HepG2 (cell line): ENCODE measurements around the gene FOXA3. TPM values are rescaled to one million over a fixed set of nuclear protein-coding genes. Genes with fewer than 3 reads are reported as not detected.

Experiments used
- MIER3 ChIP-seq: IDR thresholded peaks from 2 replicates; pipeline ENCODE4 v1.6.1; 2016; ENCODE audit warnings: missing compliant biosample characterization, borderline replicate concordance
- MIXL1 ChIP-seq: IDR thresholded peaks from 2 replicates; pipeline ENCODE4 v1.6.1; 2016
- MYNN ChIP-seq: sonication (generic); formaldehyde crosslinking; IDR thresholded peaks from 2 replicates; pipeline ENCODE4 v1.4.0; 2020; ENCODE audit warnings: mild to moderate bottlenecking, low read depth, missing genetic modification reagents
- NFKB2 ChIP-seq: sonication (generic); formaldehyde crosslinking; IDR thresholded peaks from 2 replicates; pipeline ENCODE4 v1.4.0; 2020; ENCODE audit warnings: missing genetic modification reagents, borderline replicate concordance
- ONECUT2 ChIP-seq: sonication (generic); formaldehyde crosslinking; IDR thresholded peaks from 2 replicates; pipeline ENCODE4 v1.4.0; 2020; ENCODE audit warnings: missing genetic modification reagents
- RARG ChIP-seq: sonication (generic); formaldehyde crosslinking; IDR thresholded peaks from 2 replicates; pipeline ENCODE4 v1.4.0; 2020; ENCODE audit warnings: low read depth, mild to moderate bottlenecking, missing genetic modification reagents
- SNAPC5 ChIP-seq: sonication (generic); formaldehyde crosslinking; IDR thresholded peaks from 2 replicates; pipeline ENCODE4 v1.8.1; 2023; ENCODE audit warnings: mild to moderate bottlenecking, missing genetic modification reagents, borderline replicate concordance
- STAG1 ChIP-seq: sonication (generic); formaldehyde crosslinking; IDR thresholded peaks from 2 replicates; pipeline ENCODE4 v1.4.0; 2020; ENCODE audit warnings: missing genetic modification reagents
- TCF12 ChIP-seq, 2 experiments: fragments of 450-650 bp in 1 of 2; sonication (generic) in 1 of 2; formaldehyde crosslinking in 1 of 2; IDR thresholded peaks; 2 replicates each; pipeline versions ENCODE4 v1.6.1 to v1.8.0; 2017 to 2022; ENCODE audit warnings: antibody characterized with exemption in 1 of 2, mild to moderate bottlenecking in 1 of 2, missing genetic modification reagents in 1 of 2, moderate library complexity in 1 of 2
- TMF1 ChIP-seq: sonication (generic); formaldehyde crosslinking; IDR thresholded peaks from 2 replicates; pipeline ENCODE4 v1.8.1; 2022; ENCODE audit warnings: low read depth, missing genetic modification reagents
- ZBTB1 ChIP-seq: sonication (generic); formaldehyde crosslinking; IDR thresholded peaks from 2 replicates; pipeline ENCODE4 v1.4.0; 2020; ENCODE audit warnings: missing genetic modification reagents, borderline replicate concordance
- ZBTB49 ChIP-seq: sonication (generic); formaldehyde crosslinking; IDR thresholded peaks from 2 replicates; pipeline ENCODE4 v1.4.0; 2020; ENCODE audit warnings: missing genetic modification reagents, borderline replicate concordance
- ZC3H4 ChIP-seq: sonication (generic); formaldehyde crosslinking; IDR thresholded peaks from 2 replicates; pipeline ENCODE4 v1.4.0; 2020; ENCODE audit warnings: missing genetic modification reagents, borderline replicate concordance
- ZNF362 ChIP-seq: sonication (generic); formaldehyde crosslinking; IDR thresholded peaks from 2 replicates; pipeline ENCODE4 v1.4.0; 2020; ENCODE audit warnings: missing genetic modification reagents, mild to moderate bottlenecking, borderline replicate concordance
- ZNF430 ChIP-seq: sonication (generic); formaldehyde crosslinking; IDR thresholded peaks from 2 replicates; pipeline ENCODE4 v1.9.0; 2021; ENCODE audit warnings: mild to moderate bottlenecking, missing genetic modification reagents
- ZNF609 ChIP-seq: sonication (generic); formaldehyde crosslinking; IDR thresholded peaks from 2 replicates; pipeline ENCODE4 v1.4.0; 2020; ENCODE audit warnings: mild to moderate bottlenecking, missing genetic modification reagents, borderline replicate concordance
- ZNF703 ChIP-seq: sonication (generic); formaldehyde crosslinking; IDR thresholded peaks from 2 replicates; pipeline ENCODE4 v1.5.1; 2020; ENCODE audit warnings: missing genetic modification reagents, mild to moderate bottlenecking, moderate library complexity, borderline replicate concordance
- ZSCAN21 ChIP-seq: sonication (generic); formaldehyde crosslinking; IDR thresholded peaks from 2 replicates; pipeline ENCODE4 v1.8.0; 2022; ENCODE audit warnings: mild to moderate bottlenecking, missing genetic modification reagents, moderate library complexity, borderline replicate concordance
- ZSCAN9 ChIP-seq: IDR thresholded peaks from 2 replicates; pipeline ENCODE4 v1.6.1; 2016; ENCODE audit warnings: borderline replicate concordance
- polyA plus RNA-seq, 8 experiments: library from polyadenylated mRNA; depleted of rRNA in 3 of 8; stranded (reverse) in 7 of 8; unstranded in 1 of 8; fragments of >200 nt; fragmentation: Illumina TruSeq in 4 of 8; extraction: Trizol in 4 of 8; gene quantifications; 2 replicates each; pipeline versions ENCODE4 v1.2.1 to v1.2.3, GENCODE V29; 2011 to 2016; ENCODE audit warnings: low read depth in 4 of 8, missing spikeins in 1 of 8, mixed read lengths in 1 of 8; ENCODE audit not compliant: insufficient read depth in 1 of 8
- total RNA-seq, 5 experiments: library from RNA; depleted of rRNA; stranded (reverse); fragments of >200 nt; fragmentation: Illumina TruSeq; extraction: Trizol; gene quantifications; 2 replicates each; pipeline ENCODE4 v1.2.3, GENCODE V29; 2016; ENCODE audit warnings: low read depth in 1 of 5

FOXA3 gene
- total and polyA plus RNA-seq, 2 of the 13 experiments (the other 11 are each of a cell fraction or from before 2014, with no cell fraction given), result 29.8 to 47.6 TPM

- TF ChIP-seq ZSCAN9 (CRISPR knock-in tag) (no peak), SNAPC5 (CRISPR knock-in tag) (no peak), MIER3 (CRISPR knock-in tag) (no peak), ZNF609 (no peak), ZC3H4 (CRISPR knock-in tag) (no peak), ZBTB1 (CRISPR knock-in tag) (no peak), ONECUT2 (CRISPR knock-in tag) (no peak), TMF1 (CRISPR knock-in tag) (0 out of 2 replicates have a peak, but pooled peaks have one; percentile 18), STAG1 (peak; percentile 91), MYNN (CRISPR knock-in tag) (no peak), ZSCAN21 (CRISPR knock-in tag) (no peak; the same call in 1 of the 2 replicates), NFKB2 (CRISPR knock-in tag) (peak; percentile 31; the same call in 1 of the 2 replicates), ZNF430 (CRISPR knock-in tag) (0 out of 2 replicates have a peak, but pooled peaks have one; percentile 18), ZBTB49 (CRISPR knock-in tag) (no peak), MIXL1 (no peak), TCF12 (IDR thresholded peaks at IDR 0.05) (no peak), TCF12 (CRISPR knock-in tag; IDR thresholded peaks at IDR 0.05) (0 out of 2 replicates have a peak, but pooled peaks have one; percentile 14), ZNF703 (CRISPR knock-in tag) (no peak), RARG (no peak), ZNF362 (CRISPR knock-in tag) (no peak)
Measured at GRCh38 chr19:45863840-45864628, at the start of gene FOXA3 (continued).
